ENCODE measurements around the gene INPP4B. TPM values are rescaled to one million over a fixed set of nuclear protein-coding genes. Genes with fewer than 3 reads are reported as not detected.
"Not testable (repeated sequence)": the region's sequence is repeated elsewhere in the genome, so short reads cannot be mapped to it uniquely, and the experiment has no call there.

The INPP4B gene
- polyA plus RNA-seq, 1 donor from 2014 or later, result 1.2 TPM

GRCh38 chr4:142085513-142086292, 760.4 kb downstream of the INPP4B start:
- Mint-ChIP-seq H3K4me1 (no peaks in the 10 kb centered on the region), H3K27ac (no peak overlapping the region), H3K27me3 (no peaks in the 10 kb centered on the region), H3K4me3 (no peak overlapping the region), H3K36me3 (no peaks in the 10 kb centered on the region), H3K9me3 (no peaks in the 10 kb centered on the region)

- Mint-ChIP-seq H3K27me3 (no peaks in the 10 kb centered on the region), H3K4me3 (no peak overlapping the region), H3K27ac (no peak overlapping the region), H3K9me3 (no peaks in the 10 kb centered on the region), H3K36me3 (no peaks in the 10 kb centered on the region), H3K4me1 (no peaks in the 10 kb centered on the region)
These were observed 762.8 kb downstream of the INPP4B start for GRCh38 chr4:142083264-142083663.

- H3K27ac Mint-ChIP-seq, result no peak overlapping the region
- H3K36me3 Mint-ChIP-seq, result no peaks in the 10 kb centered on the region
These were observed 765.1 kb downstream of the INPP4B start for GRCh38 chr4:142081025-142081424.

GRCh38 chr4:142079959-142080358, 766.1 kb downstream of the INPP4B start:
- Mint-ChIP-seq H3K27ac (no peak overlapping the region), H3K4me3 (no peak overlapping the region), H3K4me1 (peaks cover 0 to 1% (median 0%) of the 10 kb centered on the region in 3 donors), H3K27me3 (no peaks in the 10 kb centered on the region), H3K36me3 (no peaks in the 10 kb centered on the region), H3K9me3 (no peaks in the 10 kb centered on the region)

More at GRCh38 chr4:142081025-142081424, 765.1 kb downstream of the INPP4B start:
- Mint-ChIP-seq H3K4me3 (no peak overlapping the region), H3K27me3 (no peaks in the 10 kb centered on the region), H3K9me3 (no peaks in the 10 kb centered on the region), H3K4me1 (peaks cover 0 to under 1% (median 0%) of the 10 kb centered on the region in 3 donors)

GRCh38 chr4:142077048-142077447, 769.1 kb downstream of the INPP4B start:
- Mint-ChIP-seq H3K4me1 (peaks cover 0 to 1% (median 0%) of the 10 kb centered on the region in 3 donors), H3K36me3 (no peaks in the 10 kb centered on the region), H3K27ac (no peak overlapping the region), H3K9me3 (no peaks in the 10 kb centered on the region), H3K27me3 (no peaks in the 10 kb centered on the region), H3K4me3 (no peak overlapping the region)

GRCh38 chr4:142068304-142068703, 777.8 kb downstream of the INPP4B start:
- not testable (repeated sequence) for H3K4me3 Mint-ChIP-seq, H3K27me3 Mint-ChIP-seq, H3K36me3 Mint-ChIP-seq, H3K27ac Mint-ChIP-seq, H3K4me1 Mint-ChIP-seq
- H3K9me3 Mint-ChIP-seq, result peaks cover 4 to 15% (median 6%) of the 10 kb centered on the region in 3 donors

- not testable (repeated sequence) for H3K36me3 Mint-ChIP-seq
These were observed 779.5 kb downstream of the INPP4B start for GRCh38 chr4:142066562-142066961.

GRCh38 chr4:142065086-142065647, 780.9 kb downstream of the INPP4B start:
- no peak overlapping the region for H3K27ac Mint-ChIP-seq
- no peak overlapping the region for H3K4me3 Mint-ChIP-seq
- H3K4me1 Mint-ChIP-seq, result no peaks in the 10 kb centered on the region
- H3K36me3 Mint-ChIP-seq, result no peaks in the 10 kb centered on the region
- no peaks in the 10 kb centered on the region for H3K27me3 Mint-ChIP-seq
- peaks cover 4 to 12% (median 4%) of the 10 kb centered on the region in 3 donors for H3K9me3 Mint-ChIP-seq

More at GRCh38 chr4:142066562-142066961, 779.5 kb downstream of the INPP4B start:
- not testable (repeated sequence) for H3K27ac Mint-ChIP-seq, H3K27me3 Mint-ChIP-seq, H3K4me1 Mint-ChIP-seq
- peak overlapping the region in 1 of 4 donors; percentile 8 for H3K4me3 Mint-ChIP-seq
- peaks cover 4 to 15% (median 6%) of the 10 kb centered on the region in 3 donors for H3K9me3 Mint-ChIP-seq

GRCh38 chr4:142064181-142064580, 781.9 kb downstream of the INPP4B start:
- H3K36me3 Mint-ChIP-seq, result no peaks in the 10 kb centered on the region

GRCh38 chr4:142045996-142046395, 800.1 kb downstream of the INPP4B start:
- H3K4me1 Mint-ChIP-seq, result no peaks in the 10 kb centered on the region
- peaks cover 0 to 3% (median 0%) of the 10 kb centered on the region in 3 donors for H3K9me3 Mint-ChIP-seq
- no peaks in the 10 kb centered on the region for H3K27me3 Mint-ChIP-seq
- H3K4me3 Mint-ChIP-seq, result no peak overlapping the region
- H3K27ac Mint-ChIP-seq, result no peak overlapping the region
- no peaks in the 10 kb centered on the region for H3K36me3 Mint-ChIP-seq

More at GRCh38 chr4:142064181-142064580, 781.9 kb downstream of the INPP4B start:
- H3K4me1 Mint-ChIP-seq, result no peaks in the 10 kb centered on the region
- H3K9me3 Mint-ChIP-seq, result peaks cover 4 to 8% (median 4%) of the 10 kb centered on the region in 3 donors
- no peaks in the 10 kb centered on the region for H3K27me3 Mint-ChIP-seq
- H3K27ac Mint-ChIP-seq, result no peak overlapping the region
- no peak overlapping the region for H3K4me3 Mint-ChIP-seq

GRCh38 chr4:142044271-142044670, 801.8 kb downstream of the INPP4B start:
- Mint-ChIP-seq H3K27ac (no peak overlapping the region), H3K9me3 (peaks cover 0 to 3% (median 0%) of the 10 kb centered on the region in 3 donors), H3K4me3 (no peak overlapping the region), H3K27me3 (peaks cover 3% of the 10 kb centered on the region), H3K4me1 (no peaks in the 10 kb centered on the region), H3K36me3 (no peaks in the 10 kb centered on the region)

- Mint-ChIP-seq H3K4me3 (no peak overlapping the region), H3K9me3 (peaks cover 0 to 3% (median 0%) of the 10 kb centered on the region in 3 donors), H3K27ac (no peak overlapping the region), H3K36me3 (no peaks in the 10 kb centered on the region), H3K27me3 (peaks cover 3% of the 10 kb centered on the region), H3K4me1 (no peaks in the 10 kb centered on the region)
These were observed 802.6 kb downstream of the INPP4B start for GRCh38 chr4:142043509-142043908.

- Mint-ChIP-seq H3K4me1 (no peaks in the 10 kb centered on the region), H3K36me3 (no peaks in the 10 kb centered on the region), H3K27me3 (peaks cover 3% of the 10 kb centered on the region), H3K9me3 (peaks cover 0 to 2% (median 0%) of the 10 kb centered on the region in 3 donors), H3K27ac (no peak overlapping the region), H3K4me3 (no peak overlapping the region)
These were observed 804.3 kb downstream of the INPP4B start for GRCh38 chr4:142041788-142042187.

GRCh38 chr4:142040043-142040442, 806.1 kb downstream of the INPP4B start:
- no peaks in the 10 kb centered on the region for H3K4me1 Mint-ChIP-seq
- H3K36me3 Mint-ChIP-seq, result no peaks in the 10 kb centered on the region
- H3K27me3 Mint-ChIP-seq, result peaks cover 3% of the 10 kb centered on the region
- H3K9me3 Mint-ChIP-seq, result peaks cover 0 to 2% (median 0%) of the 10 kb centered on the region in 3 donors
- no peak overlapping the region for H3K27ac Mint-ChIP-seq
- H3K4me3 Mint-ChIP-seq, result no peak overlapping the region

- Mint-ChIP-seq H3K4me1 (no peaks in the 10 kb centered on the region), H3K9me3 (no peaks in the 10 kb centered on the region), H3K36me3 (no peaks in the 10 kb centered on the region), H3K27ac (no peak overlapping the region), H3K4me3 (no peak overlapping the region), H3K27me3 (peaks cover 3% of the 10 kb centered on the region)
These were observed 809.1 kb downstream of the INPP4B start for GRCh38 chr4:142036795-142037583.

Data from IgD-negative memory B cell (primary cell).